Osteoblast (primary cell): Measurements from ENCODE around the gene EXOC3L1. TPM values are rescaled to one million over a fixed set of nuclear protein-coding genes. Genes with fewer than 3 reads are reported as not detected.
A peak's percentile ranks its signal among the peaks of the same experiment; 100 is the strongest.

Experiments used
- DNase-seq: peaks from one replicate; pipeline ENCODE4 v3.0.0; 2011; ENCODE audit warnings: low spot score, mixed read lengths; ENCODE audit not compliant: insufficient read length; ENCODE audit errors: missing footprints
- H2AFZ ChIP-seq: 2 replicates; pipeline ENCODE4 v1.6.0; 2011; ENCODE audit warnings: mild to moderate bottlenecking, low read length
- H3K27ac ChIP-seq: 2 replicates; pipeline ENCODE4 v1.5.1; 2011; ENCODE audit warnings: mild to moderate bottlenecking, low read depth, low read length, moderate library complexity
- H3K27me3 ChIP-seq: 2 replicates; pipeline ENCODE4 v1.6.0; 2012; ENCODE audit warnings: mild to moderate bottlenecking, control low read depth, inconsistent platforms, low read length, moderate library complexity; ENCODE audit not compliant: insufficient read depth
- H3K36me3 ChIP-seq: 2 replicates; pipeline ENCODE4 v1.5.1; 2011; ENCODE audit warnings: mild to moderate bottlenecking, low read length, control low read depth, moderate library complexity; ENCODE audit not compliant: insufficient read depth
- H3K4me1 ChIP-seq: 2 replicates; pipeline ENCODE4 v1.5.1; 2011; ENCODE audit warnings: mild to moderate bottlenecking, low read length, control low read depth, moderate library complexity; ENCODE audit not compliant: insufficient read depth
- H3K4me2 ChIP-seq: 2 replicates; pipeline ENCODE4 v1.6.0; 2011; ENCODE audit warnings: mild to moderate bottlenecking, low read length; ENCODE audit not compliant: insufficient read depth
- H3K4me3 ChIP-seq: fragments of 200-600 bp; sonication (generic); 3 replicates; pipeline ENCODE4 v1.5.1; 2012; ENCODE audit warnings: mild to moderate bottlenecking, low read length, inconsistent platforms; ENCODE audit not compliant: insufficient read depth
- H3K79me2 ChIP-seq: 2 replicates; pipeline ENCODE4 v1.6.0; 2012; ENCODE audit warnings: mild to moderate bottlenecking, low read length, control low read depth, inconsistent platforms; ENCODE audit not compliant: insufficient read depth
- H3K9me3 ChIP-seq: 2 replicates; pipeline ENCODE4 v1.5.1; 2011; ENCODE audit warnings: low read depth, low read length, control low read depth
- H4K20me1 ChIP-seq: 2 replicates; pipeline ENCODE4 v1.6.0; 2012; ENCODE audit warnings: mild to moderate bottlenecking, low read length, control low read depth; ENCODE audit not compliant: insufficient read depth
- total RNA-seq: library from RNA; depleted of rRNA; stranded (reverse); fragments of >200 nt; gene quantifications from 2 replicates; pipeline ENCODE4 v1.2.3, GENCODE V29; 2012
- TF ChIP-seq, protein P1 (sequence below): IDR thresholded peaks from 2 replicates; pipeline ENCODE4 v1.5.1; 2011; ENCODE audit warnings: mild to moderate bottlenecking, low read depth, low read length, moderate library complexity; ENCODE audit errors: extremely low read depth

EXOC3L1 gene
- total RNA-seq, 1 donor: not detected

GRCh38 chr16:67228034-67228785 is 38.3 kb upstream of the EXOC3L1 start:
- H3K27ac ChIP-seq: peak overlapping the region; percentile 94
- H3K4me3 ChIP-seq: peak overlapping the region; percentile 100
- TF ChIP-seq, protein P1, sequence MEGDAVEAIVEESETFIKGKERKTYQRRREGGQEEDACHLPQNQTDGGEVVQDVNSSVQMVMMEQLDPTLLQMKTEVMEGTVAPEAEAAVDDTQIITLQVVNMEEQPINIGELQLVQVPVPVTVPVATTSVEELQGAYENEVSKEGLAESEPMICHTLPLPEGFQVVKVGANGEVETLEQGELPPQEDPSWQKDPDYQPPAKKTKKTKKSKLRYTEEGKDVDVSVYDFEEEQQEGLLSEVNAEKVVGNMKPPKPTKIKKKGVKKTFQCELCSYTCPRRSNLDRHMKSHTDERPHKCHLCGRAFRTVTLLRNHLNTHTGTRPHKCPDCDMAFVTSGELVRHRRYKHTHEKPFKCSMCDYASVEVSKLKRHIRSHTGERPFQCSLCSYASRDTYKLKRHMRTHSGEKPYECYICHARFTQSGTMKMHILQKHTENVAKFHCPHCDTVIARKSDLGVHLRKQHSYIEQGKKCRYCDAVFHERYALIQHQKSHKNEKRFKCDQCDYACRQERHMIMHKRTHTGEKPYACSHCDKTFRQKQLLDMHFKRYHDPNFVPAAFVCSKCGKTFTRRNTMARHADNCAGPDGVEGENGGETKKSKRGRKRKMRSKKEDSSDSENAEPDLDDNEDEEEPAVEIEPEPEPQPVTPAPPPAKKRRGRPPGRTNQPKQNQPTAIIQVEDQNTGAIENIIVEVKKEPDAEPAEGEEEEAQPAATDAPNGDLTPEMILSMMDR: no peak
- no peaks in the 10 kb centered on the region for H3K27me3 ChIP-seq
- peaks cover 16% of the 10 kb centered on the region for H3K4me1 ChIP-seq
- peaks cover 53% of the 10 kb centered on the region for H3K79me2 ChIP-seq
- peaks cover 17% of the 10 kb centered on the region for H4K20me1 ChIP-seq
- peaks cover 44% of the 10 kb centered on the region for H3K36me3 ChIP-seq
- DNase-seq: peak; percentile 70
- peak overlapping the region; percentile 96 for H3K4me2 ChIP-seq
- H3K9me3 ChIP-seq: no peaks in the 10 kb centered on the region
- no peak overlapping the region for H2AFZ ChIP-seq

DNA sequence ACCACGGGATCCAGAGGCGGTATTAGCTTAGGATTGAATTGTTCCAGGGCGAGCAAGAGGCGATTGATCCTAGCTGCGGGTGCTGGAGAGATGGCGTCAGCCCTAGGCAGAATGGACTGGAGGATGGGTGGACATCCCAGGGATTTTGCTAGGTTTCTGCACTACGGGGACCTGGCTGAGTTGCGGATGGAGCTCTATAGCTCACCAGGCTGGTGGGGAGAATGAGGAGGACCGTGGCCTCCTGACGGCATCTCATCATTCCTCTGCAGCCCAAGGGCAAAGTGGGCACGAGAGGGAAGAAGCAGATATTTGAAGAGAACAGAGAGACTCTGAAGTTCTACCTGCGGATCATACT is 37.6 kb upstream of the EXOC3L1 start:
- Histone ChIP-seq H3K36me3 (peaks cover 47% of the 10 kb centered on the region), H4K20me1 (peaks cover 17% of the 10 kb centered on the region), H3K4me2 (peak overlapping the region; percentile 96), H3K9me3 (no peaks in the 10 kb centered on the region), H3K27ac (peak overlapping the region; percentile 94), H2AFZ (peak overlapping the region; percentile 76), H3K4me3 (peak overlapping the region; percentile 100), H3K4me1 (peaks cover 16% of the 10 kb centered on the region), H3K27me3 (no peaks in the 10 kb centered on the region), H3K79me2 (peaks cover 53% of the 10 kb centered on the region)
- TF ChIP-seq, protein P1: no peak
- DNase-seq: no peak

DNA sequence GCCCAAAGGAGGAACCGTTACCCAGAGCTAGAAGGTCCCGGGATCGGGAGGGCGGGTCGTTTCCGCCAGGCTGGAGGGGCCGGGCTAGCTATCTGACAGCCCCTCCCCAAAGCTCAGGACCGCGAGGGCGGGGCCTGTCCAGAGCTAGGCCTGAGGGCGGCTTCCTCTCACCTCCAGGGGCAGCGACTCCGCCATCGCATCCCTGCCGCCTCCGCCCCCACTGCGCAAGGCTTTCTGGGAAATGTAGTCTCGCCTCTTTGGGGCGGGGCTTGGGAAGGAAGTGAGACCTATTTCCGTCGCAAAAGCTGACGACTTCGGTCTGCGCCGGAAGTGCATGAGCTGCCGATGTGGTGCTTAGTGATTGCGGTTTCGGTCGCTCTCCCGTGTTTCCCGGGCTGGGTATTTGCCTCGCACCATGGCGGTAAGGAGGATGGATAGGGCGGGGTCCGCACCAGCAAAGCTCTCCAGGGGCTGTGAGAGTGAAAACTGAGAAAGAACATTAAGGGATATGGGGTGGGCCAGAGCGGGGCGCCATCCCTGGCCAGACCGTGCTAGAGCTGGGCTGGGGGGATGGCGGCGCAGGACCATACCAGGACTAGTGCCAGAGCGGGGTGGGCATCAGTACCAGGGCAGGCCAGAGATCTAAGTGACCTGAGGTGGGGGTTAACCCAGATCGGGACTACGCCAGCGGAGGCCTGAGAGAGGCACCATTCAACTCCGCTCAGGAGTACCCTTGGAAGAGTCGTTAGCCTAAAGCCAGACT is 37.0 kb upstream of the EXOC3L1 start, which contains the start of gene TMEM208:
Gene TMEM208, plus strand, starts transcription at position 327 of the 763 bp plus-strand sequence. Its CDS starts 89 bp downstream, at position 416.
- TF ChIP-seq, protein P1: no peak
- H3K27ac ChIP-seq: peak within 1 kb of the TSS; percentile 94
- H3K9me3 ChIP-seq: no peaks in the 10 kb centered on the region
- H4K20me1 ChIP-seq: peaks cover 17% of the 10 kb centered on the region
- H3K27me3 ChIP-seq: no peaks in the 10 kb centered on the region
- peak within 1 kb of the TSS; percentile 100 for H3K4me3 ChIP-seq
- H3K4me1 ChIP-seq: peaks cover 16% of the 10 kb centered on the region
- peaks cover 53% of the 10 kb centered on the region for H3K79me2 ChIP-seq
- peak within 1 kb of the TSS; percentile 97 for H3K4me2 ChIP-seq
- H3K36me3 ChIP-seq: peaks cover 48% of the 10 kb centered on the region
- peak within 1 kb of the TSS; percentile 96 for H2AFZ ChIP-seq
- DNase-seq: peak; percentile 98
